Upper lobe of left lung (tissue), 6 donors: Measurements from ENCODE around the gene TSPAN7. TPM values are rescaled to one million over a fixed set of nuclear protein-coding genes. Genes with fewer than 3 reads are reported as not detected.

Experiments used
- ATAC-seq, 2 donors: fragments of 200-7000 bp; cut with Tn5 transposase; one replicate each; pipeline ENCODE4 v1.9.1; 2022; ENCODE audit warnings: mild to moderate bottlenecking in 2 of 2, moderate library complexity in 2 of 2; ENCODE audit not compliant: low FRiP score in 2 of 2
- DNase-seq, 2 donors: peaks; one replicate each; pipeline ENCODE4 v3.0.0-alpha.2; 2019 to 2020
- H3K27ac ChIP-seq, 4 donors: fragments of 200-600 bp; sonication (generic); one replicate each; pipeline ENCODE4 v1.5.1; 2016 to 2019
- H3K27me3 ChIP-seq, 4 donors: fragments of 200-600 bp; sonication (generic); one replicate each; pipeline ENCODE4 v1.5.1; 2017 to 2019
- H3K36me3 ChIP-seq, 4 donors: fragments of 200-600 bp; sonication (generic); one replicate each; pipeline ENCODE4 v1.5.1; 2016 to 2019
- H3K4me1 ChIP-seq, 4 donors: fragments of 200-600 bp; sonication (generic); one replicate each; pipeline ENCODE4 v1.5.1; 2018 to 2019
- H3K4me3 ChIP-seq, 4 donors: fragments of 200-600 bp; sonication (generic); one replicate each; pipeline ENCODE4 v1.5.1; 2017 to 2019; ENCODE audit warnings: mild to moderate bottlenecking in 2 of 4, moderate library complexity in 1 of 4
- H3K9me3 ChIP-seq, 4 donors: fragments of 200-600 bp; sonication (generic); one replicate each; pipeline ENCODE4 v1.5.1; 2018 to 2019
- EP300 ChIP-seq, 4 donors: sonication (generic); formaldehyde crosslinking; IDR thresholded peaks; one replicate each; pipeline ENCODE4 v1.5.1; 2017; ENCODE audit warnings: antibody characterized with exemption in 4 of 4, control low read depth in 2 of 4
- POLR2A ChIP-seq, 4 donors: fragments of 450-650 bp; IDR thresholded peaks; one replicate each; pipeline ENCODE4 v1.5.1; 2016 to 2017; ENCODE audit warnings: antibody characterized with exemption in 4 of 4, mild to moderate bottlenecking in 2 of 4
- POLR2AphosphoS5 ChIP-seq, 2 donors: sonication (generic); formaldehyde crosslinking; IDR thresholded peaks; one replicate each; pipeline ENCODE4 v1.5.1; 2017; ENCODE audit warnings: antibody characterized with exemption in 2 of 2
- WGBS, 2 donors: methylation state at CpG; one replicate each; pipeline ENCODE4 v1.1.5; 2017 to 2018; 5-methylcytosine and 5-hydroxymethylcytosine counted together
- total RNA-seq, 6 donors: library from RNA; depleted of rRNA in 4 of 6; stranded (reverse); fragments of >200 nt in 4 of 6; gene quantifications; one replicate each; pipeline versions ENCODE4 v1.1.0 to v1.2.1, GENCODE V29; 2016 to 2021
- TF ChIP-seq, protein P1 (sequence below), 6 experiments: fragments of 450-650 bp in 4 of 6; fragments of 200-600 bp in 2 of 6; sonication (generic) in 2 of 6; IDR thresholded peaks; one replicate each; pipeline ENCODE4 v1.5.1; 2016 to 2019; ENCODE audit warnings: antibody characterized with exemption in 6 of 6
- donor health status: DM: no; HTN: no; CAD: no; lungs with moderate emphysema.
- donor health status: DM: no; HTN: yes; CAD: no; lungs with severe emphysema.

The TSPAN7 gene
- total RNA-seq, 6 donors from 2014 or later = 7.3 to 65.0 (median 49.4) TPM

DNA sequence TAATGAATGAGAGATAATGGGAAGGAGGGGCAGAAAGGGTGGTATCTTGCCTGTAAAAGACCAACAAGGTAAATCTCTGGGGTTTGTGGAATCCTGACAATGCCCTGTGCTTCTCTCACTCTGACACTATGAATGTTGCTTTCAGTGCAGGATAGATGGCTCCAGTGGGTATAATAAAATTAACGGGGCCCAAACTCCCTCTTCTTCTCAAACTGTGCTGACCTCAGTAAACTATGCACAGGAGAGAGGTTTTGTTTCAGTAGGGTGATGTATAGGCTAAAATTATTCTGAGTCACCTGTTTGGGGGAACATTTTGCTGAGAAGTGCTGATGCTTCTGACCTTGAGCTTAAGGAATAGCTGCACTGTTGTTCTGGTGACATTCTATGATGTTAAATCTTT is 82.6 kb downstream of the TSPAN7 start:
- Histone ChIP-seq H3K27me3 (no peaks in the 10 kb centered on the region), H3K36me3 (no peaks in the 10 kb centered on the region), H3K4me1 (no peaks in the 10 kb centered on the region), H3K27ac (no peak overlapping the region), H3K4me3 (no peak overlapping the region), H3K9me3 (no peaks in the 10 kb centered on the region)
- WGBS, 2 donors = 77 to 100% methylated on average over 1 of the region's 1 CpG
- TF ChIP-seq POLR2A (IDR thresholded peaks at IDR 0.05) (no peak), EP300 (IDR thresholded peaks at IDR 0.05) (no peak), POLR2AphosphoS5 (IDR thresholded peaks at IDR 0.05) (no peak)
- TF ChIP-seq, protein P1, sequence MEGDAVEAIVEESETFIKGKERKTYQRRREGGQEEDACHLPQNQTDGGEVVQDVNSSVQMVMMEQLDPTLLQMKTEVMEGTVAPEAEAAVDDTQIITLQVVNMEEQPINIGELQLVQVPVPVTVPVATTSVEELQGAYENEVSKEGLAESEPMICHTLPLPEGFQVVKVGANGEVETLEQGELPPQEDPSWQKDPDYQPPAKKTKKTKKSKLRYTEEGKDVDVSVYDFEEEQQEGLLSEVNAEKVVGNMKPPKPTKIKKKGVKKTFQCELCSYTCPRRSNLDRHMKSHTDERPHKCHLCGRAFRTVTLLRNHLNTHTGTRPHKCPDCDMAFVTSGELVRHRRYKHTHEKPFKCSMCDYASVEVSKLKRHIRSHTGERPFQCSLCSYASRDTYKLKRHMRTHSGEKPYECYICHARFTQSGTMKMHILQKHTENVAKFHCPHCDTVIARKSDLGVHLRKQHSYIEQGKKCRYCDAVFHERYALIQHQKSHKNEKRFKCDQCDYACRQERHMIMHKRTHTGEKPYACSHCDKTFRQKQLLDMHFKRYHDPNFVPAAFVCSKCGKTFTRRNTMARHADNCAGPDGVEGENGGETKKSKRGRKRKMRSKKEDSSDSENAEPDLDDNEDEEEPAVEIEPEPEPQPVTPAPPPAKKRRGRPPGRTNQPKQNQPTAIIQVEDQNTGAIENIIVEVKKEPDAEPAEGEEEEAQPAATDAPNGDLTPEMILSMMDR (IDR thresholded peaks at IDR 0.05) = no peak
- DNase-seq (no peak), ATAC-seq (no peak)

DNA sequence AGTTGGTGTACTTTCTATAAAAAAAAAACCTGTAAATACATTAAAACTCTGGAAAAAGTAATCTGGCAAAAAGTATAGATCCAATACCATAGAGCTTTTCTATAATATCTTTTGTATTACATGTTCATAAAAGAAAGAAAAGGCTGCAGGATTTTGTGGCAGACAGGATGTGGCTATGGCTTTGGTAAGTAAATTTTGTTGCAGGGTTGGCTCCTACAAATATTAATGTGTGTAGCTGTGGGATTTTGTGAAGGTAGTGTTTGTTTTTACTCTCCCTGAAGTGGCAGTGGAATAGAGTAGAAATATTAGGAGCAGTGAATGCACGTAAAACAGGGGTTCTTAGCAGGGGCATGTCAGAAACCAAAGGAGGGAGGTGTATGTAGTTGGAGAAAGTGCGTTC is 84.8 kb downstream of the TSPAN7 start:
- no peak for DNase-seq
- H3K36me3 ChIP-seq = no peaks in the 10 kb centered on the region
- no peaks in the 10 kb centered on the region for H3K27me3 ChIP-seq
- H3K27ac ChIP-seq = no peak overlapping the region
- WGBS, 2 donors = 75 to 76% methylated on average over 2 of the region's 2 CpGs
- H3K4me3 ChIP-seq = no peak overlapping the region
- TF ChIP-seq EP300 (IDR thresholded peaks at IDR 0.05) (no peak), POLR2A (IDR thresholded peaks at IDR 0.05) (no peak), POLR2AphosphoS5 (IDR thresholded peaks at IDR 0.05) (no peak)
- TF ChIP-seq, protein P1 (IDR thresholded peaks at IDR 0.05) = no peak
- ATAC-seq = no peak
- no peaks in the 10 kb centered on the region for H3K4me1 ChIP-seq
- no peaks in the 10 kb centered on the region for H3K9me3 ChIP-seq

DNA sequence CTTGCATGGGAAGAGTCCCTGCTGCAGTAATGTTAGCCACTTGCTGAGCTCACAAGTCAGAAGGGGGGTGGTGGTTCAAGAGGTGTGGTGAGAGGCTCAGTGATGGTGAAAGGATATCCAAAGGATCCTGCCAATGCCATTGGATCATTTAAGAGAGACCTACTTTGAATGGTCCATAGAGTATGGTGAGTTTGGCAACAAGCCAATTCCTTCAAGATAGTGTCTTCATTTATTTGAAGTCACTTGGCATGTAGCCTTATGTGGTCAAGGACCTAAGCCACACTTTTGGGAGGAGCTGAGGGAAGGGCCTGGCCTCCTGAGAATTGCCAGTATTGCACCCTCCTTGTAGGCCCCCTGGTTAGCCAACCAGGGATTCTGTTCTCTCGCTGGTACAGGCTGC is 87.9 kb downstream of the TSPAN7 start:
- Histone ChIP-seq H3K27me3 (no peaks in the 10 kb centered on the region), H3K27ac (no peak overlapping the region), H3K4me1 (no peaks in the 10 kb centered on the region), H3K9me3 (no peaks in the 10 kb centered on the region), H3K4me3 (no peak overlapping the region), H3K36me3 (no peaks in the 10 kb centered on the region)
- WGBS, 2 donors = 88 to 100% methylated on average over 1 of the region's 1 CpG
- DNase-seq (no peak), ATAC-seq (no peak)
- TF ChIP-seq POLR2A (IDR thresholded peaks at IDR 0.05) = no peak
- TF ChIP-seq EP300 (IDR thresholded peaks at IDR 0.05) = no peak
- TF ChIP-seq, protein P1 (IDR thresholded peaks at IDR 0.05) = no peak
- no peak for TF ChIP-seq POLR2AphosphoS5 (IDR thresholded peaks at IDR 0.05)

DNA sequence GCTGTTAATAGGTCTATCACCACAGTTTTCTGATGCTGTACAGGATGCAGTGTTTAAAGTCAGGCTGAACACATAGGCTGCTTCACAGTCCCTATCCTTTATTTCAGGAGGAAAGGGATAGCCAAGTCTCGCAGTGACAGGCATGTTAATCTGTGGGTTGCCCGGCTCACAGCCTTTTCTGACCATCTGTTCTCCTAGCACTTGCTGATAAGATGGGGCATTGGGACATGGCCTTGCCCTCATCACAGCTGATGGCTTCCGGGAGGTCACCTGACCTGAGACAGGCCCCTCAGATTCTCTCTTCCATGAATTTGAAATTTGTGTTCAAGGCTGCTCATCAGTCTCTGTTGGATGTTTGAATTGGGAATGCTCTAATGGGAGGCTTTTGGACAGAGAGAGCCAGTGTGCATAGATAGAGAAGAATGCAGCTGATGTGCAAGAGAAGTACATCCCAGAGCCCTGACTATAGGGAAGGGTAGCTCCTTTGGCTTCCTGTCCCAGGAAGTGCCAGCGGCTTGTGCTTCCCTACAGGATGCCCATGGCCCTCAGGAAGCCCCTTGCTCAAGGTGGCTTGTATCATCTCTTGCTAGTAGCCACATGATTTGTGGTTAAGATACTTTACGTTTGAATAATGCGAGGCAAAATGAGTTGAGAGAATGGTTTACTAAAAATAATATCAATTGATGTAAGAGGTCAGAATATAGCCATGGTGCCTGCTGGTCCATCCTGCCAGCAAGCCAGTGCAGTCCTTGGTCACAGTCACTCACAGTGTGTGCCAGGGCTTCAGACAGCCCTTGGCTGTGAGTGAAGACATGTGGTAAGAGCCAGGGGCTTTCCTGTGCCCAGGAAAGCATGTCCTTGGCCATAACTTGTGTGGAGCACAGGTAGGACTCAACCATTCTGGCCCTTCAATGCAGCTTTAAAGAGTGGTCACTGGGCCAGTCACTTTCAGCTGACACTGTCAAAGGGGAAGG is 88.6 kb downstream of the TSPAN7 start:
- no peak overlapping the region for H3K27ac ChIP-seq
- ATAC-seq = no peak
- no peak for DNase-seq
- no peaks in the 10 kb centered on the region for H3K4me1 ChIP-seq
- no peaks in the 10 kb centered on the region for H3K36me3 ChIP-seq
- no peaks in the 10 kb centered on the region for H3K9me3 ChIP-seq
- H3K4me3 ChIP-seq = no peak overlapping the region
- no peaks in the 10 kb centered on the region for H3K27me3 ChIP-seq
- WGBS, 2 donors = 78 to 81% methylated on average over 2 to 6 of the region's 6 CpGs
- TF ChIP-seq, protein P1 (IDR thresholded peaks at IDR 0.05) = no peak
- TF ChIP-seq POLR2AphosphoS5 (IDR thresholded peaks at IDR 0.05) (no peak), POLR2A (IDR thresholded peaks at IDR 0.05) (no peak), EP300 (IDR thresholded peaks at IDR 0.05) (no peak)
